Naive thymus-derived CD4-positive, alpha-beta T cell (primary cell): ENCODE measurements around the gene SLC11A1. TPM values are rescaled to one million over a fixed set of nuclear protein-coding genes. Genes with fewer than 3 reads are reported as not detected.

Experiments used
- ATAC-seq: fragments of 150-1000 bp; cut with Tn5 transposase; 2 replicates; pipeline ENCODE4 v1.10.0; 2021; ENCODE audit warnings: mild to moderate bottlenecking, moderate library complexity
- CTCF ChIA-PET: fragments of 350-600 bp; sonication (Branson Sonifier 250); formaldehyde crosslinking; loops from one replicate; lab custom pipeline; 2021; ENCODE audit warnings: antibody characterized with exemption; lab: Charles Lee
- POLR2A ChIA-PET: fragments of 350-600 bp; sonication (Branson Sonifier 250); formaldehyde crosslinking; loops from one replicate; lab custom pipeline; 2021; ENCODE audit warnings: antibody characterized with exemption, inconsistent platforms; lab: Charles Lee
- DNase-seq, 9 donors: peaks; one replicate each; pipeline versions ENCODE4 v3.0.0 to v3.0.0-alpha.2; 2020 to 2022; ENCODE audit warnings: mixed read lengths in 1 of 9
- H3K27ac ChIP-seq: one replicate; pipeline ENCODE4 v1.7.0; 2013; ENCODE audit warnings: mild to moderate bottlenecking, low read depth, low read length, moderate library complexity
- H3K27me3 ChIP-seq, 2 donors: one replicate each; pipeline ENCODE4 v1.7.0; 2013; ENCODE audit warnings: low read length in 2 of 2, mild to moderate bottlenecking in 2 of 2, moderate library complexity in 2 of 2; ENCODE audit not compliant: control insufficient read depth in 2 of 2, insufficient read depth in 2 of 2
- H3K36me3 ChIP-seq, 3 experiments: 1 replicate in 2 of 3; 2 replicates in 1 of 3; pipeline ENCODE4 v1.7.0; 2013; ENCODE audit warnings: low read length in 3 of 3, mild to moderate bottlenecking in 3 of 3, moderate library complexity in 1 of 3; ENCODE audit not compliant: insufficient read depth in 3 of 3, control insufficient read depth in 2 of 3
- H3K4me1 ChIP-seq, 2 donors: one replicate each; pipeline ENCODE4 v1.7.0; 2013; ENCODE audit warnings: low read length in 2 of 2, mild to moderate bottlenecking in 2 of 2, moderate library complexity in 1 of 2; ENCODE audit not compliant: control insufficient read depth in 2 of 2, insufficient read depth in 2 of 2
- H3K4me3 ChIP-seq: 2 replicates; pipeline ENCODE4 v1.7.0; 2013; ENCODE audit warnings: mild to moderate bottlenecking, low read length
- H3K9me3 ChIP-seq, 3 experiments: 1 replicate in 2 of 3; 2 replicates in 1 of 3; pipeline ENCODE4 v1.7.0; 2013; ENCODE audit warnings: low read length in 3 of 3; ENCODE audit not compliant: control insufficient read depth in 2 of 3
- H3K27ac Mint-ChIP-seq, 9 donors: one replicate each; pipeline ENCODE4 v1.8.0; 2020 to 2022; ENCODE audit warnings: mixed read lengths in 9 of 9, mild to moderate bottlenecking in 8 of 9, moderate library complexity in 5 of 9, inconsistent platforms in 2 of 9
- H3K27me3 Mint-ChIP-seq, 5 donors: one replicate each; pipeline ENCODE4 v1.8.0; 2021 to 2022; ENCODE audit warnings: mixed read lengths in 5 of 5, mild to moderate bottlenecking in 1 of 5
- H3K36me3 Mint-ChIP-seq, 5 donors: one replicate each; pipeline ENCODE4 v1.8.0; 2020 to 2022; ENCODE audit warnings: mixed read lengths in 5 of 5, mild to moderate bottlenecking in 3 of 5, inconsistent platforms in 1 of 5
- H3K4me1 Mint-ChIP-seq, 7 donors: one replicate each; pipeline ENCODE4 v1.8.0; 2020 to 2022; ENCODE audit warnings: mixed read lengths in 7 of 7, mild to moderate bottlenecking in 3 of 7, inconsistent platforms in 1 of 7
- H3K4me3 Mint-ChIP-seq, 10 donors: one replicate each; pipeline ENCODE4 v1.8.0; 2020 to 2022; ENCODE audit warnings: mild to moderate bottlenecking in 10 of 10, mixed read lengths in 10 of 10, moderate library complexity in 6 of 10, inconsistent platforms in 2 of 10
- H3K9me3 Mint-ChIP-seq, 11 donors: one replicate each; pipeline ENCODE4 v1.8.0; 2020 to 2022; ENCODE audit warnings: mixed read lengths in 11 of 11, mild to moderate bottlenecking in 4 of 11, inconsistent platforms in 1 of 11, moderate library complexity in 1 of 11
- intact Hi-C, 2 donors: fragments of 100-400 bp; cut with micrococcal nuclease; formaldehyde crosslinking; loops; one replicate each; pipeline ENCODE4 v1.15.1; 2023
- polyA plus RNA-seq, 2 donors: library from polyadenylated mRNA; unstranded; fragments of 300-500 nt; fragmentation: Illumina TruSeq; gene quantifications; one replicate each; pipeline ENCODE4 v1.2.3, GENCODE V29; 2021
- total RNA-seq, 6 experiments: library from RNA in 5 of 6; stranded (reverse) in 5 of 6; gene quantifications; 1 replicate in 5 of 6; 2 replicates in 1 of 6; pipeline ENCODE4 v1.2.3 and lab custom pipeline; 2021 to 2026

The SLC11A1 gene
- total and polyA plus RNA-seq, 7 experiments from 2014 or later: 0.27 to 399 (median 1.1) TPM

DNA sequence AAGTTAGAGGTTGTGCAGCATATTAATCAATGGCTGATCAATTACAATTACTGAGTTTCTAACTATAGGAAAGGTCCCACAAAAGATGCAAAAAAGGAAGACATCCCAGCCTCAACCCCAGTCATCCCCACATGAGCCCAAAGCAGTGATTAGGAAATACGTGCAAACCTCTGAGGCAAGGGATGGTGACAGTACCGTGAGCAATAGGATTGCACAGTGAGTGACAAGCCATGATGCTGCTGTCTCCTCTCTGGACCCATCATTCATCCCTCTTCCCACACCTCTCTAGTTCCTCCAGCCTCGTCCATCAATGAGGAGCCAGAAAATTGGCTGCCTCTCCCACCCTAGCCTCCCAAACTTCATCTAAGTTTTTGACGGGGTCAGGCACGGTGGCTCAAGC lies 4.0 kb upstream of the SLC11A1 start:
- ATAC-seq (peak; percentile 72), DNase-seq (no peak)
- POLR2A ChIA-PET: no interaction called here
- peaks cover 0 to 5% (median 0%) of the 10 kb centered on the region in 7 donors for H3K4me1 Mint-ChIP-seq
- no peaks in the 10 kb centered on the region for H3K36me3 ChIP-seq
- H3K27ac Mint-ChIP-seq: peak overlapping the region in 1 of 9 donors; percentile 33
- H3K4me3 Mint-ChIP-seq: no peak overlapping the region
- H3K27me3 Mint-ChIP-seq: peaks cover 0 to 16% (median 0%) of the 10 kb centered on the region in 5 donors
- intact Hi-C loops: no loop called here
- H3K9me3 ChIP-seq: no peaks in the 10 kb centered on the region
- H3K4me3 ChIP-seq: no peak overlapping the region
- H3K27ac ChIP-seq: no peak overlapping the region
- H3K9me3 Mint-ChIP-seq: no peaks in the 10 kb centered on the region
- H3K27me3 ChIP-seq: no peaks in the 10 kb centered on the region
- CTCF ChIA-PET: no interaction called here
- no peaks in the 10 kb centered on the region for H3K4me1 ChIP-seq
- no peaks in the 10 kb centered on the region for H3K36me3 Mint-ChIP-seq

DNA sequence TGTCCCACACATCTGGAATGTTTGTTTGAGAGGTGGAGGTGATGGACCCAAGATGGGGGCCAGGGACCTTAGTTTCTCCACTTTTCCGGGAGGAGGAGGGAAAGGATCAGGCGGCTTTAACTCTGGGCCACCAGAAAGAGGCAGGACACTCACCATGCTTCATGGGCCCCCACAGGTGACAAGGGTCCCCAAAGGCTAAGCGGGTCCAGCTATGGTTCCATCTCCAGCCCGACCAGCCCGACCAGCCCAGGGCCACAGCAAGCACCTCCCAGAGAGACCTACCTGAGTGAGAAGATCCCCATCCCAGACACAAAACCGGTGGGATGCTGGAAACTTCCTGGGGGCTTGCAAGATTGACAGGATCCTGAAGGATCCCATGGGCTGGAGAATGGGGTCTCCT lies 712 bp downstream of the SLC11A1 start:
- ChIA-PET POLR2A (interaction anchor here (1.3 to 1.6 kb wide), 3 partner anchors 8 to 13 kb away, joined by 3 to 5 read pairs (median 4); no protein-coding TSS in a partner anchor), CTCF (interaction anchor here (1.6 kb wide), 1 partner anchor 11 kb away, joined by 6 read pairs; no protein-coding TSS in a partner anchor)
- Mint-ChIP-seq H3K9me3 (no peaks in the 10 kb centered on the region), H3K4me1 (peaks cover 5 to 11% (median 7%) of the 10 kb centered on the region in 7 donors), H3K27me3 (peaks cover 0 to 28% (median 0%) of the 10 kb centered on the region in 5 donors), H3K27ac (no peak overlapping the region), H3K36me3 (no peaks in the 10 kb centered on the region), H3K4me3 (no peak overlapping the region)
- Histone ChIP-seq H3K4me1 (no peaks in the 10 kb centered on the region), H3K27ac (no peak overlapping the region), H3K36me3 (no peaks in the 10 kb centered on the region), H3K4me3 (no peak overlapping the region), H3K9me3 (no peaks in the 10 kb centered on the region), H3K27me3 (no peaks in the 10 kb centered on the region)
- no peak for ATAC-seq
- DNase-seq: no peak
- intact Hi-C loops: no loop called here

DNA sequence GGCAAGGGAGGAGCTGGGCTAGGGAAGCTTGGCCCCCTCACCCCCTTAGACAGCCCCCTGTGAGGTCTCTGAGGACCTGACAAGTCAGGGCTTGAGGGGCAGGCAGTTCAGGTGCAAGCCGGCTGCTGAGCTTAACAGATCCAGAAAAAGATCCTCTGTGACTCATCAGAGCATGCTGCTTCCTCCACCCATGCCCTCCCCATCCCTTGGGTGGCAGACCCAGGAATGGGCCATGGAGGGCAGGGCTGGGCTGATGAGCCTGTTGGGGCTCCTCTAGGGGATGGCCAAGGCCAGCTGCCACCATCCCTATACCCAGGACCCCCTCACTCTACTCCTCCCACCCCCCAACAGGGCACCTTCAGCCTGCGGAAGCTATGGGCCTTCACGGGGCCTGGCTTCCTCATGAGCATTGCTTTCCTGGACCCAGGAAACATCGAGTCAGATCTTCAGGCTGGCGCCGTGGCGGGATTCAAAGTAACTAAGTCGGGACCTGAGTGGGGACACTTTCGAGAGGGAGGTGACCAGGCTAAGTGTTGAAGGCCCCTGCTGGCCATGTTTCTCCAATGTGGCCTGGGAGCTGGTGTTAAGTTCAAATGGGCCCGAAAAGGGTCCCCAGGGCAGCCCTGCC lies 1.9 kb downstream of the SLC11A1 start:
- no peaks in the 10 kb centered on the region for H3K27me3 ChIP-seq
- CTCF ChIA-PET: interaction anchor here (0.8 to 1.6 kb wide), 3 partner anchors 9 to 93 kb away, joined by 3 to 6 read pairs (median 3); no protein-coding TSS in a partner anchor
- DNase-seq (no peak), ATAC-seq (no peak)
- no peaks in the 10 kb centered on the region for H3K4me1 ChIP-seq
- Mint-ChIP-seq H3K36me3 (no peaks in the 10 kb centered on the region), H3K4me3 (no peak overlapping the region), H3K9me3 (no peaks in the 10 kb centered on the region), H3K27ac (no peak overlapping the region), H3K4me1 (peaks cover 5 to 11% (median 6%) of the 10 kb centered on the region in 7 donors), H3K27me3 (peaks cover 0 to 19% (median 0%) of the 10 kb centered on the region in 5 donors)
- H3K9me3 ChIP-seq: no peaks in the 10 kb centered on the region
- intact Hi-C loops: no loop called here
- H3K27ac ChIP-seq: no peak overlapping the region
- no peaks in the 10 kb centered on the region for H3K36me3 ChIP-seq
- POLR2A ChIA-PET: interaction anchor here (0.6 to 1.6 kb wide), 2 partner anchors 14 to 199 kb away, joined by 3 to 5 read pairs; no protein-coding TSS in a partner anchor
- H3K4me3 ChIP-seq: no peak overlapping the region

DNA sequence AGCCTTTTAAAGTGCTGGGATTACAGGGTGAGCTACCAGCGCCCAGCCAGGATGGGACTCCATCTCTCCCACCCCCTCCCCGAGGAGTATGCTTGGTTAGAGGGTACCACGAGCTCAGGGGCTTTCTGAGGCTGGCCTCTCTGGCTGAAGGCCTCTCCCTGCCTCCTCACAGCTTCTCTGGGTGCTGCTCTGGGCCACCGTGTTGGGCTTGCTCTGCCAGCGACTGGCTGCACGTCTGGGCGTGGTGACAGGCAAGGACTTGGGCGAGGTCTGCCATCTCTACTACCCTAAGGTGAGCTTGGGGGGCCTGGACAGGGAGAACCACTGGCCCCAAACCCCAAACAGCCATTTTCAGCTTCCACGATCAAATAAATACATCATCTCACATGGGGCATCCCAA lies 2.9 kb downstream of the SLC11A1 start:
- H3K27ac ChIP-seq: no peak overlapping the region

DNA sequence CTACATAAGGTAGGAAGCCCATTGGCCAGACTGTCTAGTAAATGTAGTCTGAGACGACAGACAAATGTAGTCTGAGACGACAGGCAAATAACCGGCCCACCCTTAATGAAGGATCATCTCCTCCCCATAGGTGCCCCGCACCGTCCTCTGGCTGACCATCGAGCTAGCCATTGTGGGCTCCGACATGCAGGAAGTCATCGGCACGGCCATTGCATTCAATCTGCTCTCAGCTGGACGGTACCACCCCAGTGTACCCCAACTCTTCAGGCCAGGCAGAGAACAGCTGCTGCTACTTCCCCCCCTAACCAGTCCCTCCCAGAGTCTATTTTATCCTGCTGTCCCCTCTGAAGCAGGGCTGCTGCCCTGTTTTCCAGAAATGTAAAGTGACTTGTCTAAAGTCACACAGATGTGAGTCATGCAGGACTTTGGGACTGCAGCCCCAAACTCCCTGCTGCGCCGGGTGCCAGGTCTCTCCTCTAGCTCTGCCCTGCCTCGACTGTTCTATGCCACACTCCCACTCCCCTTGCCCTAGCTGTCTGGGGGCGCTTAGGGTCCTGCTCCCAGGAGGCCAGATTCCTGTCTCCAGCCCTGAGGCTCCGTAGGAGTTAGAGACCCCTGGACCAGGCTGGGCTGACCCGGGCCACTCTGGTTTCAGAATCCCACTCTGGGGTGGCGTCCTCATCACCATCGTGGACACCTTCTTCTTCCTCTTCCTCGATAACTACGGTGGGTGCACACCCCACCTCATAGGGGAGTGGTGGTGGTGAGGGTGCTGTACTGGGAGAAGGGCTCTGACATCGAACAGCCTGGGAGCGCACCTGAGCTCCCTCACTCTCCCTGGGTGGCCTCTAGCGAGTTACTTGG lies 4.7 kb downstream of the SLC11A1 start:
- Histone ChIP-seq H3K27ac (no peak overlapping the region), H3K36me3 (no peaks in the 10 kb centered on the region), H3K4me1 (no peaks in the 10 kb centered on the region), H3K27me3 (no peaks in the 10 kb centered on the region), H3K4me3 (no peak overlapping the region), H3K9me3 (no peaks in the 10 kb centered on the region)
- Mint-ChIP-seq H3K36me3 (no peaks in the 10 kb centered on the region), H3K4me3 (peak overlapping the region in 5 of 10 donors; percentile 35 to 72 (median 70)), H3K27me3 (peaks cover 0 to 13% (median 0%) of the 10 kb centered on the region in 5 donors), H3K27ac (peak overlapping the region in 6 of 9 donors; percentile 31 to 95 (median 68)), H3K4me1 (peaks cover 5 to 9% (median 6%) of the 10 kb centered on the region in 7 donors), H3K9me3 (no peaks in the 10 kb centered on the region)
- ATAC-seq (peak; percentile 1), DNase-seq (no peak)
- ChIA-PET POLR2A (interaction anchor here (1.3 kb wide), 1 partner anchor 16 kb away, joined by 3 read pairs; no protein-coding TSS in a partner anchor), CTCF (interaction anchor here (1.0 kb wide), 1 partner anchor 30 kb away, joined by 3 read pairs; the partner anchor contains the start of gene CATIP)
- intact Hi-C loops: no loop called here

More for the DNA sequence above, 2.9 kb downstream of the SLC11A1 start:
- H3K9me3 Mint-ChIP-seq: no peaks in the 10 kb centered on the region
- peaks cover 5 to 11% (median 6%) of the 10 kb centered on the region in 7 donors for H3K4me1 Mint-ChIP-seq
- H3K4me3 ChIP-seq: no peak overlapping the region
- H3K27ac Mint-ChIP-seq: no peak overlapping the region
- POLR2A ChIA-PET: no interaction called here
- H3K9me3 ChIP-seq: no peaks in the 10 kb centered on the region
- no peaks in the 10 kb centered on the region for H3K4me1 ChIP-seq
- H3K27me3 Mint-ChIP-seq: peaks cover 0 to 17% (median 0%) of the 10 kb centered on the region in 5 donors
- CTCF ChIA-PET: no interaction called here
- no peak for ATAC-seq
- H3K4me3 Mint-ChIP-seq: no peak overlapping the region
- intact Hi-C loops: no loop called here
- H3K36me3 Mint-ChIP-seq: no peaks in the 10 kb centered on the region
- H3K27me3 ChIP-seq: no peaks in the 10 kb centered on the region
- DNase-seq: no peak
- H3K36me3 ChIP-seq: no peaks in the 10 kb centered on the region

DNA sequence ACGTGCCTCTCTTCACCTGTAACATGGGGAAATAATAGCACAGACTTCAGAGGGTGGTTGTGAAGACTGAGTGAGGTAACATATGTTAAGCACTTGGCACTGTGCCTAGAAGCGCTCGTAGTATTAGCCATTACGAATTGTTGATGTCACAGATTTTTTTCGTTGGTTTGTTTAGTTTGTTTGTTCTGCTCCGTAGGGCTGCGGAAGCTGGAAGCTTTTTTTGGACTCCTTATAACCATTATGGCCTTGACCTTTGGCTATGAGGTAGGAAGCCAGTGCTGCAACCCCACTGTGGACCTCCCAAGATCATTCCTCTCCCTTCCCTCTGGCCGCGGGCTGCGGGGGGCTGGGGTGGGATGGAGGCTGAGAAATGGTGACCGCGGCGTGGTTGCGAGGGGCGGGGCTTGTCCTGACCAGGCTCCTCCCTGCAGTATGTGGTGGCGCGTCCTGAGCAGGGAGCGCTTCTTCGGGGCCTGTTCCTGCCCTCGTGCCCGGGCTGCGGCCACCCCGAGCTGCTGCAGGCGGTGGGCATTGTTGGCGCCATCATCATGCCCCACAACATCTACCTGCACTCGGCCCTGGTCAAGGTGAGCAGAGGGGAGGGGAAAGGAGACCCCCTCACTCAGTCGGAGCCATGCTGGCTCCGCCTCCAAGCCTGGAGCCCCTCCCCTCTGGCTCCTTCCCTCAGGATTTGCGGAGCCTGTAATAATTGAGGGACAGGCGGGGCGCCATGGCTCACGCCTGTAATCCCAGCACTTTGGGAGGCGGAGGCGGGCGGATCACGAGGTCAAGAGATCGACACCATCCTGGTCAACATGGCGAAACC lies 5.5 kb downstream of the SLC11A1 start:
- no peak overlapping the region for H3K4me3 ChIP-seq

More for the DNA sequence above, 5.5 kb downstream of the SLC11A1 start:
- peak in 6 of 9 donors; percentile 37 to 70 (median 56) for DNase-seq
- POLR2A ChIA-PET: interaction anchor here (1.3 kb wide), 1 partner anchor 17 kb away, joined by 3 read pairs; no protein-coding TSS in a partner anchor
- Mint-ChIP-seq H3K4me1 (peaks cover 4 to 7% (median 6%) of the 10 kb centered on the region in 7 donors), H3K9me3 (no peaks in the 10 kb centered on the region), H3K27me3 (peaks cover 0 to 12% (median 0%) of the 10 kb centered on the region in 5 donors), H3K4me3 (peak overlapping the region; percentile 32 to 72 (median 64)), H3K36me3 (no peaks in the 10 kb centered on the region), H3K27ac (peak overlapping the region in 6 of 9 donors; percentile 31 to 95 (median 68))
- CTCF ChIA-PET: interaction anchor here (0.6 to 1.0 kb wide), 2 partner anchors 28 to 31 kb away, joined by 3 to 5 read pairs; partner anchors contain the start of gene CATIP
- ATAC-seq: peak; percentile 61
- Histone ChIP-seq H3K4me1 (no peaks in the 10 kb centered on the region), H3K27me3 (no peaks in the 10 kb centered on the region), H3K36me3 (no peaks in the 10 kb centered on the region), H3K9me3 (no peaks in the 10 kb centered on the region), H3K27ac (no peak overlapping the region)
- intact Hi-C loops: no loop called here
